Measurements from ENCODE around the gene NEGR1. TPM values are rescaled to one million over a fixed set of nuclear protein-coding genes. Genes with fewer than 3 reads are reported as not detected.

Gene NEGR1
- total RNA-seq, 4 donors from 2014 or later, result 4.6 to 5.7 (median 5.0) TPM

GRCh38 chr1:72281637-72282270 lies 585 bp downstream of the NEGR1 start:
- Histone ChIP-seq H3K9me3 (no peaks in the 10 kb centered on the region), H3K36me3 (no peaks in the 10 kb centered on the region), H3K4me1 (peaks cover 6 to 7% of the 10 kb centered on the region in 2 donors), H3K4me3 (peak overlapping the region; percentile 63 to 75 (median 70)), H3K27ac (peak overlapping the region in 2 of 4 donors; percentile 33 to 75), H3K27me3 (peaks cover 0 to 3% (median 0%) of the 10 kb centered on the region in 3 donors)
- ATAC-seq, result no peak
- TF ChIP-seq POLR2A (IDR thresholded peaks at IDR 0.05) (no peak), CTCF (IDR thresholded peaks at IDR 0.05 in 4 of 5, conservative IDR thresholded peaks at IDR 0.05 in 1 of 5) (no peak)
- intact Hi-C loops (cut with DNase I; ENCODE audit: low total_unique reads), result no loop called here
- no peak for DNase-seq
- in situ Hi-C loops (cut with MboI; ENCODE audit: low sequenced_read_pairs in 4 of 4), result no loop called here

- in situ Hi-C loops (cut with MboI; ENCODE audit: low sequenced_read_pairs in 4 of 4), result no loop called here
- no peaks in the 10 kb centered on the region for H3K36me3 ChIP-seq
- peaks cover 0 to 3% (median 0%) of the 10 kb centered on the region in 3 donors for H3K27me3 ChIP-seq
- ATAC-seq, result no peak
- peaks cover 6 to 7% of the 10 kb centered on the region in 2 donors for H3K4me1 ChIP-seq
- H3K4me3 ChIP-seq, result peak overlapping the region in 3 of 4 donors; percentile 67 to 75 (median 73)
- intact Hi-C loops (cut with DNase I; ENCODE audit: low total_unique reads), result no loop called here
- DNase-seq, result no peak
- TF ChIP-seq CTCF (IDR thresholded peaks at IDR 0.05 in 4 of 5, conservative IDR thresholded peaks at IDR 0.05 in 1 of 5), result no peak
- TF ChIP-seq POLR2A (IDR thresholded peaks at IDR 0.05), result no peak
- no peaks in the 10 kb centered on the region for H3K9me3 ChIP-seq
- no peak overlapping the region for H3K27ac ChIP-seq
These were observed 1.2 kb downstream of the NEGR1 start for GRCh38 chr1:72281144-72281543.

- intact Hi-C loops (cut with DNase I; ENCODE audit: low total_unique reads) (no loop called here), in situ Hi-C loops (cut with MboI; ENCODE audit: low sequenced_read_pairs in 4 of 4) (no loop called here)
- TF ChIP-seq POLR2A (IDR thresholded peaks at IDR 0.05) (no peak), CTCF (IDR thresholded peaks at IDR 0.05 in 4 of 5, conservative IDR thresholded peaks at IDR 0.05 in 1 of 5) (no peak)
- ATAC-seq (no peak), DNase-seq (no peak)
- no peak overlapping the region for H3K27ac ChIP-seq
- H3K4me1 ChIP-seq, result peaks cover 6 to 7% of the 10 kb centered on the region in 2 donors
- no peaks in the 10 kb centered on the region for H3K36me3 ChIP-seq
- H3K9me3 ChIP-seq, result no peaks in the 10 kb centered on the region
- H3K4me3 ChIP-seq, result peak overlapping the region in 2 of 4 donors; percentile 20 to 73
- H3K27me3 ChIP-seq, result peaks cover 0 to 3% (median 0%) of the 10 kb centered on the region in 3 donors
These were observed 1.6 kb downstream of the NEGR1 start for GRCh38 chr1:72280711-72281110.

- peak overlapping the region in 1 of 4 donors; percentile 20 for H3K4me3 ChIP-seq
- no peak for TF ChIP-seq POLR2A (IDR thresholded peaks at IDR 0.05)
- no peak for TF ChIP-seq CTCF (IDR thresholded peaks at IDR 0.05 in 4 of 5, conservative IDR thresholded peaks at IDR 0.05 in 1 of 5)
- peaks cover 0 to 3% (median 0%) of the 10 kb centered on the region in 3 donors for H3K27me3 ChIP-seq
- ATAC-seq (no peak), DNase-seq (no peak)
- H3K27ac ChIP-seq, result no peak overlapping the region
- no peaks in the 10 kb centered on the region for H3K9me3 ChIP-seq
- no peaks in the 10 kb centered on the region for H3K36me3 ChIP-seq
- intact Hi-C loops (cut with DNase I; ENCODE audit: low total_unique reads), result no loop called here
- in situ Hi-C loops (cut with MboI; ENCODE audit: low sequenced_read_pairs in 4 of 4), result no loop called here
- H3K4me1 ChIP-seq, result peaks cover 6 to 7% of the 10 kb centered on the region in 2 donors
These were observed 2.2 kb downstream of the NEGR1 start for GRCh38 chr1:72280131-72280530.
